ENCODE measurements around the gene USB1. TPM values are rescaled to one million over a fixed set of nuclear protein-coding genes. Genes with fewer than 3 reads are reported as not detected.

USB1 gene
- total RNA-seq, 1 donor from 2014 or later, result 133 TPM

GRCh38 chr16:57970319-57970718 lies 30.9 kb upstream of the USB1 start:
- Histone ChIP-seq H3K4me1 (no peaks in the 10 kb centered on the region), H3K27me3 (no peaks in the 10 kb centered on the region), H3K9me3 (no peaks in the 10 kb centered on the region), H3K27ac (no peak overlapping the region), H3K4me3 (no peak overlapping the region), H3K36me3 (no peaks in the 10 kb centered on the region)
- TF ChIP-seq CTCF (IDR thresholded peaks at IDR 0.05), result no peak
- DNase-seq (ENCODE audit: low spot score in 2 of 2), result no peak
- intact Hi-C loops (cut with DNase I), result no loop called here

GRCh38 chr16:57970970-57971369 lies 30.2 kb upstream of the USB1 start, which contains the start of gene CNGB1:
Gene CNGB1, minus strand, starts transcription at chr16:57971128. Its CDS starts 3,842 bp downstream, at chr16:57967286.
- DNase-seq (ENCODE audit: low spot score in 2 of 2), result no peak
- TF ChIP-seq CTCF (IDR thresholded peaks at IDR 0.05), result no peak
- H3K36me3 ChIP-seq, result no peaks in the 10 kb centered on the region
- no peaks in the 10 kb centered on the region for H3K4me1 ChIP-seq
- no peak within 1 kb of the TSS for H3K4me3 ChIP-seq
- H3K27me3 ChIP-seq, result no peaks in the 10 kb centered on the region
- intact Hi-C loops (cut with DNase I), result no loop called here
- H3K27ac ChIP-seq, result no peak within 1 kb of the TSS
- no peaks in the 10 kb centered on the region for H3K9me3 ChIP-seq

GRCh38 chr16:57971848-57972247 lies 29.4 kb upstream of the USB1 start:
- H3K4me3 ChIP-seq, result no peak overlapping the region
- intact Hi-C loops (cut with DNase I), result no loop called here
- H3K4me1 ChIP-seq, result no peaks in the 10 kb centered on the region
- H3K27ac ChIP-seq, result no peak overlapping the region
- no peak for TF ChIP-seq CTCF (IDR thresholded peaks at IDR 0.05)
- H3K36me3 ChIP-seq, result no peaks in the 10 kb centered on the region
- no peak for DNase-seq (ENCODE audit: low spot score in 2 of 2)
- no peaks in the 10 kb centered on the region for H3K27me3 ChIP-seq
- no peaks in the 10 kb centered on the region for H3K9me3 ChIP-seq

- no peak overlapping the region for H3K27ac ChIP-seq
- intact Hi-C loops (cut with DNase I), result no loop called here
- H3K27me3 ChIP-seq, result no peaks in the 10 kb centered on the region
- H3K4me1 ChIP-seq, result no peaks in the 10 kb centered on the region
- no peak for DNase-seq (ENCODE audit: low spot score in 2 of 2)
- no peaks in the 10 kb centered on the region for H3K9me3 ChIP-seq
- no peaks in the 10 kb centered on the region for H3K36me3 ChIP-seq
- no peak overlapping the region for H3K4me3 ChIP-seq
- TF ChIP-seq CTCF (IDR thresholded peaks at IDR 0.05), result no peak
Measured at GRCh38 chr16:57972306-57972705, 28.9 kb upstream of the USB1 start.

- H3K4me3 ChIP-seq, result no peak overlapping the region
- H3K27ac ChIP-seq, result no peak overlapping the region
- no peaks in the 10 kb centered on the region for H3K4me1 ChIP-seq
- TF ChIP-seq CTCF (IDR thresholded peaks at IDR 0.05), result no peak
- intact Hi-C loops (cut with DNase I), result no loop called here
- H3K9me3 ChIP-seq, result no peaks in the 10 kb centered on the region
- H3K27me3 ChIP-seq, result no peaks in the 10 kb centered on the region
- no peaks in the 10 kb centered on the region for H3K36me3 ChIP-seq
- no peak for DNase-seq (ENCODE audit: low spot score in 2 of 2)
Measured at GRCh38 chr16:57976331-57976796, 24.8 kb upstream of the USB1 start.

All from ascending aorta (tissue), 2 donors.